Peyer's patch (tissue), 4 donors: ENCODE results near the gene ITGA11.

ENCODE experiments used
- CTCF ChIP-seq, 6 experiments: fragments of 450-650 bp in 4 of 6; fragments of 200-600 bp in 2 of 6; sonication (generic) in 1 of 6; IDR thresholded peaks; one replicate each; pipeline ENCODE4 v1.5.1; 2017 to 2019; ENCODE audit warnings: antibody characterized with exemption in 6 of 6, mild to moderate bottlenecking in 3 of 6, moderate library complexity in 1 of 6
- POLR2A ChIP-seq, 2 donors: fragments of 450-650 bp; IDR thresholded peaks; one replicate each; pipeline ENCODE4 v1.5.1; 2017; ENCODE audit warnings: antibody characterized with exemption in 2 of 2, mild to moderate bottlenecking in 2 of 2, moderate library complexity in 2 of 2

- no peak for TF ChIP-seq CTCF (IDR thresholded peaks at IDR 0.05)
- TF ChIP-seq POLR2A (IDR thresholded peaks at IDR 0.05), result no peak
These were observed 749 bp downstream of the ITGA11 start for GRCh38 chr15:68431037-68431791.
